OCI-LY1 (cell line): Measurements from ENCODE around the gene BLACAT1.

ENCODE experiments used
- CTCF ChIP-seq: fragments of 200-600 bp; sonication (generic), shearing (Covaris generic); IDR thresholded peaks from 2 replicates; pipeline ENCODE4 v1.5.1; 2017; ENCODE audit warnings: mild to moderate bottlenecking, antibody characterized with exemption, low read length, moderate library complexity, mixed read lengths
- EZH2 ChIP-seq: fragments of 200-600 bp; sonication (generic), shearing (Covaris generic); IDR thresholded peaks from 2 replicates; pipeline ENCODE4 v1.8.0; 2017; ENCODE audit warnings: borderline replicate concordance, mixed run types, mild to moderate bottlenecking, antibody characterized with exemption, low read length, moderate library complexity, mixed read lengths

GRCh38 chr1:205458777-205459566 lies 3.1 kb upstream of the BLACAT1 start:
- TF ChIP-seq CTCF (no peak), EZH2 (no peak)
